HepG2 (cell line): ENCODE measurements around the gene CASP3. TPM values are rescaled to one million over a fixed set of nuclear protein-coding genes. Genes with fewer than 3 reads are reported as not detected.
A peak's percentile ranks its signal among the peaks of the same experiment; 100 is the strongest.

ENCODE experiments used
- AHDC1 ChIP-seq: sonication (generic); formaldehyde crosslinking; IDR thresholded peaks from 2 replicates; pipeline ENCODE4 v1.5.1; 2020; ENCODE audit warnings: mild to moderate bottlenecking, missing genetic modification reagents, borderline replicate concordance
- HHEX ChIP-seq: IDR thresholded peaks from 2 replicates; pipeline ENCODE4 v1.6.1; 2016; ENCODE audit warnings: control low read depth
- ISX ChIP-seq: sonication (generic); formaldehyde crosslinking; conservative IDR thresholded peaks from 2 replicates; pipeline ENCODE4 v1.5.0; 2020; ENCODE audit warnings: missing genetic modification reagents
- MXD3 ChIP-seq: IDR thresholded peaks from 2 replicates; pipeline ENCODE4 v1.6.1; 2016; ENCODE audit warnings: mild to moderate bottlenecking, missing biosample characterization, missing genetic modification reagents
- PAXIP1 ChIP-seq: sonication (generic); formaldehyde crosslinking; conservative IDR thresholded peaks from 2 replicates; pipeline ENCODE4 v1.4.0; 2020; ENCODE audit warnings: mild to moderate bottlenecking, missing genetic modification reagents, moderate library complexity
- SAP130 ChIP-seq: IDR thresholded peaks from 2 replicates; pipeline ENCODE4 v1.6.1; 2016; ENCODE audit warnings: low read depth
- SOX5 ChIP-seq: IDR thresholded peaks from 2 replicates; pipeline ENCODE4 v1.6.1; 2016; ENCODE audit warnings: borderline replicate concordance
- USF2 ChIP-seq, 2 experiments: sonication (generic) in 1 of 2; formaldehyde crosslinking in 1 of 2; IDR thresholded peaks; 2 replicates each; pipeline versions ENCODE4 v1.5.1 to v1.6.1; 2011 to 2020; ENCODE audit warnings: borderline replicate concordance in 1 of 2, low read depth in 1 of 2, low read length in 1 of 2, mild to moderate bottlenecking in 1 of 2, missing genetic modification reagents in 1 of 2, moderate library complexity in 1 of 2
- ZBTB26 ChIP-seq: IDR thresholded peaks from 2 replicates; pipeline ENCODE4 v1.6.1; 2016; ENCODE audit warnings: missing compliant biosample characterization, missing genetic modification reagents, borderline replicate concordance
- ZNF180 ChIP-seq: sonication (generic); formaldehyde crosslinking; IDR thresholded peaks from 2 replicates; pipeline ENCODE4 v1.4.0; 2020; ENCODE audit warnings: low read depth, missing genetic modification reagents, borderline replicate concordance
- ZNF704 ChIP-seq: sonication (generic); formaldehyde crosslinking; IDR thresholded peaks from 2 replicates; pipeline ENCODE4 v1.8.1; 2023; ENCODE audit warnings: mild to moderate bottlenecking, inconsistent platforms, moderate library complexity, missing genetic modification reagents, borderline replicate concordance
- polyA plus RNA-seq, 8 experiments: library from polyadenylated mRNA; depleted of rRNA in 3 of 8; stranded (reverse) in 7 of 8; unstranded in 1 of 8; fragments of >200 nt; fragmentation: Illumina TruSeq in 4 of 8; extraction: Trizol in 4 of 8; gene quantifications; 2 replicates each; pipeline versions ENCODE4 v1.2.1 to v1.2.3, GENCODE V29; 2011 to 2016; ENCODE audit warnings: low read depth in 4 of 8, missing spikeins in 1 of 8, mixed read lengths in 1 of 8; ENCODE audit not compliant: insufficient read depth in 1 of 8
- total RNA-seq, 5 experiments: library from RNA; depleted of rRNA; stranded (reverse); fragments of >200 nt; fragmentation: Illumina TruSeq; extraction: Trizol; gene quantifications; 2 replicates each; pipeline ENCODE4 v1.2.3, GENCODE V29; 2016; ENCODE audit warnings: low read depth in 1 of 5

Gene CASP3
- total and polyA plus RNA-seq, 2 of the 13 experiments (the other 11 are each of a cell fraction or from before 2014, with no cell fraction given) = 26.0 to 77.8 TPM

GRCh38 chr4:184596617-184597185 lies 52.5 kb downstream of the CASP3 start (continued):
- TF ChIP-seq ZNF704 (CRISPR knock-in tag) (no peak), SAP130 (CRISPR knock-in tag) (peak; percentile 55), HHEX (CRISPR knock-in tag) (no peak), SOX5 (CRISPR knock-in tag) (no peak), ZBTB26 (CRISPR knock-in tag) (no peak), ZNF180 (no peak), MXD3 (CRISPR knock-in tag) (no peak), AHDC1 (CRISPR knock-in tag) (0 out of 2 replicates have a peak, but pooled peaks have one; percentile 46), USF2 (IDR thresholded peaks at IDR 0.05; ENCODE audit: low read depth, low read length) (no peak), USF2 (CRISPR knock-in tag; IDR thresholded peaks at IDR 0.05; ENCODE audit: borderline replicate concordance) (no peak), ISX (CRISPR knock-in tag) (no peak), PAXIP1 (CRISPR knock-in tag) (peak; percentile 45)
